ENCODE data around the gene CCL13.

The CCL13 gene

GRCh38 chr17:34364751-34365150 is 8.5 kb downstream of the CCL13 start:
- DNase-seq: no peak

- DNase-seq: no peak
These were observed 9.1 kb downstream of the CCL13 start for GRCh38 chr17:34365340-34365739.

- DNase-seq: no peak
These were observed 9.7 kb downstream of the CCL13 start for GRCh38 chr17:34366010-34366409.

- DNase-seq: no peak
These were observed 10.3 kb downstream of the CCL13 start for GRCh38 chr17:34366529-34367107.

- no peak for DNase-seq
These were observed 11.4 kb downstream of the CCL13 start for GRCh38 chr17:34367486-34368195.

- DNase-seq: no peak
These were observed 12.1 kb downstream of the CCL13 start for GRCh38 chr17:34368196-34368945.

- DNase-seq: no peak
These were observed 12.7 kb downstream of the CCL13 start for GRCh38 chr17:34368946-34369500.

- no peak for DNase-seq
These were observed 13.3 kb downstream of the CCL13 start for GRCh38 chr17:34369571-34369970.

- no peak for DNase-seq
These were observed 14.2 kb downstream of the CCL13 start for GRCh38 chr17:34370376-34370996.

- DNase-seq: no peak
These were observed 14.7 kb downstream of the CCL13 start for GRCh38 chr17:34370997-34371395.

GRCh38 chr17:34371405-34372100 is 15.3 kb downstream of the CCL13 start:
- DNase-seq: no peak

GRCh38 chr17:34374457-34374856 is 18.2 kb downstream of the CCL13 start:
- no peak for DNase-seq

- no peak for DNase-seq
These were observed 19.2 kb downstream of the CCL13 start for GRCh38 chr17:34375426-34375997.

GRCh38 chr17:34377078-34377823 is 21.0 kb downstream of the CCL13 start:
- DNase-seq: no peak

GRCh38 chr17:34378664-34379101 is 22.4 kb downstream of the CCL13 start:
- DNase-seq: no peak

GRCh38 chr17:34379868-34380267 is 23.6 kb downstream of the CCL13 start:
- DNase-seq: no peak

GRCh38 chr17:34382621-34383124 is 26.4 kb downstream of the CCL13 start:
- no peak for DNase-seq

GRCh38 chr17:34383216-34383615 is 26.9 kb downstream of the CCL13 start:
- no peak for DNase-seq

- no peak for DNase-seq
These were observed 28.0 kb downstream of the CCL13 start for GRCh38 chr17:34384271-34384670.

- DNase-seq: no peak
These were observed 28.7 kb downstream of the CCL13 start for GRCh38 chr17:34384822-34385605.

- no peak for DNase-seq
These were observed 30.0 kb downstream of the CCL13 start for GRCh38 chr17:34386343-34386696.
